ENCODE results near the gene PIGU.

- TF ChIP-seq HNF4A (CRISPR knock-in tag; IDR thresholded peaks at IDR 0.05) (no peak), NR2F2 (IDR thresholded peaks at IDR 0.05; ENCODE audit: borderline replicate concordance, low read depth) (no peak), STAT6 (CRISPR knock-in tag; IDR thresholded peaks at IDR 0.05; ENCODE audit: borderline replicate concordance) (no peak), ZBTB40 (IDR thresholded peaks at IDR 0.05) (no peak), ZBTB40 (CRISPR knock-in tag; IDR thresholded peaks at IDR 0.05) (no peak), ELF1 (CRISPR knock-in tag; IDR thresholded peaks at IDR 0.05) (no peak), FOXP1 (IDR thresholded peaks at IDR 0.05) (no peak), FOXP1 (CRISPR knock-in tag; IDR thresholded peaks at IDR 0.05) (no peak), POLR2A (IDR thresholded peaks at IDR 0.05; ENCODE audit: insufficient read depth in 1 of 2, low read depth in 2 of 2, low read length in 2 of 2) (no peak), CTCF (CRISPR knock-in tag; IDR thresholded peaks at IDR 0.05) (no peak), KAT7 (CRISPR knock-in tag; IDR thresholded peaks at IDR 0.05; ENCODE audit: borderline replicate concordance) (no peak)
These were observed 47.0 kb downstream of the PIGU start for GRCh38 chr20:34629904-34630303.
